Neural cell (in vitro differentiated cells): Measurements from ENCODE around the gene SLC4A7. TPM values are rescaled to one million over a fixed set of nuclear protein-coding genes. Genes with fewer than 3 reads are reported as not detected.

Source experiments
- H2AFZ ChIP-seq: fragments of 200-600, 300-800 bp; sonication (generic), shearing (Covaris generic); 2 replicates; pipeline ENCODE4 v1.6.0; 2014; ENCODE audit warnings: low read depth, mild to moderate bottlenecking, antibody characterized with exemption, low read length, moderate library complexity
- H3F3A ChIP-seq: fragments of 200-600 bp; shearing (Covaris generic); 2 replicates; pipeline ENCODE4 v1.6.1; 2016; ENCODE audit warnings: mild to moderate bottlenecking, moderate library complexity, mixed read lengths, antibody characterized with exemption, low read length; ENCODE audit not compliant: insufficient read depth, poor library complexity, severe bottlenecking
- H3K27ac ChIP-seq: fragments of 200-600, 300-800 bp; sonication (generic), shearing (Covaris generic); 2 replicates; pipeline ENCODE4 v1.5.1; 2014; ENCODE audit warnings: mild to moderate bottlenecking, low read length, moderate library complexity
- H3K27me3 ChIP-seq: fragments of 300-800, 200-600 bp; sonication (generic), shearing (Covaris generic); 2 replicates; pipeline ENCODE4 v1.6.0; 2014; ENCODE audit warnings: mild to moderate bottlenecking, low read depth, low read length, moderate library complexity; ENCODE audit not compliant: insufficient read depth
- H3K36me3 ChIP-seq: fragments of 300-800, 200-600 bp; sonication (generic), shearing (Covaris generic); 2 replicates; pipeline ENCODE4 v1.5.1; 2014; ENCODE audit warnings: mild to moderate bottlenecking, antibody characterized with exemption, low read length, moderate library complexity; ENCODE audit not compliant: insufficient read depth
- H3K4me2 ChIP-seq: fragments of 300-800, 200-600 bp; sonication (generic), shearing (Covaris generic); 2 replicates; pipeline ENCODE4 v1.6.0; 2014; ENCODE audit warnings: mild to moderate bottlenecking, low read length
- H3K4me3 ChIP-seq: fragments of 300-800, 200-600 bp; sonication (generic), shearing (Covaris generic); 2 replicates; pipeline ENCODE4 v1.5.1; 2014; ENCODE audit warnings: mild to moderate bottlenecking, low read length, moderate library complexity
- H3K79me2 ChIP-seq: fragments of 200-600 bp; shearing (Covaris generic); replicated peaks from 2 replicates; pipeline ENCODE4 v1.6.0; 2014; ENCODE audit warnings: mild to moderate bottlenecking, low read length, moderate library complexity; ENCODE audit not compliant: insufficient read depth
- H3K9ac ChIP-seq: fragments of 300-800, 200-600 bp; sonication (generic), shearing (Covaris generic); 2 replicates; pipeline ENCODE4 v1.6.1; 2016; ENCODE audit warnings: mild to moderate bottlenecking, low read length, mixed read lengths
- H3K9me2 ChIP-seq: fragments of 200-600 bp; shearing (Covaris generic); 2 replicates; pipeline ENCODE4 v1.6.1; 2016; ENCODE audit warnings: mild to moderate bottlenecking, low read length, mixed read lengths; ENCODE audit not compliant: insufficient read depth
- H3K9me3 ChIP-seq: fragments of 200-600, 300-800 bp; sonication (generic), shearing (Covaris generic); 2 replicates; pipeline ENCODE4 v1.6.1; 2016; ENCODE audit warnings: mild to moderate bottlenecking, mixed run types, low read length, moderate library complexity, mixed read lengths
- H4K20me1 ChIP-seq: fragments of 200-600 bp; shearing (Covaris generic); 2 replicates; pipeline ENCODE4 v1.6.1; 2016; ENCODE audit warnings: mild to moderate bottlenecking, mixed run types; ENCODE audit not compliant: insufficient read depth
- CTCF ChIP-seq: fragments of 450-650 bp; IDR thresholded peaks from 2 replicates; pipeline ENCODE4 v1.5.1; 2014; ENCODE audit warnings: antibody characterized with exemption, mild to moderate bottlenecking, moderate library complexity; ENCODE audit not compliant: poor library complexity, severe bottlenecking
- EP300 ChIP-seq: fragments of 450-650 bp; conservative IDR thresholded peaks from 2 replicates; pipeline ENCODE4 v1.6.1; 2014; ENCODE audit warnings: antibody characterized with exemption, mild to moderate bottlenecking, moderate library complexity; ENCODE audit not compliant: poor library complexity, severe bottlenecking
- EZH2 ChIP-seq: fragments of 200-600, 300-800 bp; shearing (Covaris generic), sonication (generic); IDR thresholded peaks from 2 replicates; pipeline ENCODE4 v1.6.1; 2014; ENCODE audit warnings: antibody characterized with exemption, low read length, borderline replicate concordance, mild to moderate bottlenecking; ENCODE audit not compliant: insufficient read depth, poor library complexity, severe bottlenecking
- MXI1 ChIP-seq: fragments of 450-650 bp; conservative IDR thresholded peaks from 2 replicates; pipeline ENCODE4 v1.6.1; 2014; ENCODE audit warnings: antibody characterized with exemption, mild to moderate bottlenecking; ENCODE audit not compliant: poor library complexity, severe bottlenecking
- POLR2AphosphoS5 ChIP-seq: IDR thresholded peaks from 2 replicates; pipeline ENCODE4 v1.6.1; 2012
- RAD21 ChIP-seq: fragments of 450-650 bp; conservative IDR thresholded peaks from 2 replicates; pipeline ENCODE4 v1.6.1; 2014; ENCODE audit warnings: antibody characterized with exemption, mild to moderate bottlenecking, moderate library complexity
- REST ChIP-seq: IDR thresholded peaks from 2 replicates; pipeline ENCODE4 v1.6.1; 2012; ENCODE audit warnings: borderline replicate concordance
- SMC3 ChIP-seq: fragments of 450-650 bp; conservative IDR thresholded peaks from 2 replicates; pipeline ENCODE4 v1.6.1; 2014; ENCODE audit warnings: antibody characterized with exemption, mild to moderate bottlenecking, moderate library complexity; ENCODE audit not compliant: poor library complexity
- TAF1 ChIP-seq: IDR thresholded peaks from 2 replicates; pipeline ENCODE4 v1.6.1; 2012; ENCODE audit warnings: low read depth
- polyA plus RNA-seq: library from polyadenylated mRNA; depleted of rRNA; stranded (reverse); fragments of >200 nt; gene quantifications from 2 replicates; pipeline ENCODE4 v1.2.3, GENCODE V29; 2014

SLC4A7 gene
- polyA plus RNA-seq, 1 donor from 2014 or later: 96.9 TPM

- no peak overlapping the region for H3K4me3 ChIP-seq
- no peaks in the 10 kb centered on the region for H3K9me2 ChIP-seq
- no peaks in the 10 kb centered on the region for H3K79me2 ChIP-seq
- H3K27ac ChIP-seq: no peak overlapping the region
- no peaks in the 10 kb centered on the region for H3K9me3 ChIP-seq
- H3K4me2 ChIP-seq: no peak overlapping the region
- no peaks in the 10 kb centered on the region for H3K27me3 ChIP-seq
- H3F3A ChIP-seq: no peaks in the 10 kb centered on the region
- TF ChIP-seq RAD21: no peak
- no peak for TF ChIP-seq TAF1
- no peak for TF ChIP-seq CTCF
- TF ChIP-seq SMC3: no peak
- no peak for TF ChIP-seq POLR2AphosphoS5
- no peak for TF ChIP-seq MXI1
- no peak for TF ChIP-seq REST
- no peak for TF ChIP-seq EP300
- no peak for TF ChIP-seq EZH2
- no peaks in the 10 kb centered on the region for H3K36me3 ChIP-seq
- H2AFZ ChIP-seq: no peak overlapping the region
- no peaks in the 10 kb centered on the region for H4K20me1 ChIP-seq
- H3K9ac ChIP-seq: no peak overlapping the region
Measured at GRCh38 chr3:27349832-27350231, 134.4 kb downstream of the SLC4A7 start.

GRCh38 chr3:27345959-27346865, 138.0 kb downstream of the SLC4A7 start:
- H3K4me2 ChIP-seq: no peak overlapping the region
- H4K20me1 ChIP-seq: no peaks in the 10 kb centered on the region
- no peaks in the 10 kb centered on the region for H3K36me3 ChIP-seq
- H3K27me3 ChIP-seq: no peaks in the 10 kb centered on the region
- H3K9me3 ChIP-seq: no peaks in the 10 kb centered on the region
- no peak overlapping the region for H3K9ac ChIP-seq
- H3K79me2 ChIP-seq: no peaks in the 10 kb centered on the region
- no peaks in the 10 kb centered on the region for H3K9me2 ChIP-seq
- H3K4me3 ChIP-seq: no peak overlapping the region
- no peak overlapping the region for H2AFZ ChIP-seq
- no peaks in the 10 kb centered on the region for H3F3A ChIP-seq
- H3K27ac ChIP-seq: no peak overlapping the region
- TF ChIP-seq POLR2AphosphoS5 (no peak), REST (no peak), MXI1 (no peak), EP300 (no peak), CTCF (no peak)
